Transverse colon (tissue), 4 donors: ENCODE data around the gene CCDC38.

Experiments
- EP300 ChIP-seq: sonication (generic); formaldehyde crosslinking; IDR thresholded peaks from one replicate; pipeline ENCODE4 v1.6.1; 2017; ENCODE audit warnings: antibody characterized with exemption, low read depth
- POLR2A ChIP-seq: fragments of 450-650 bp; IDR thresholded peaks from one replicate; pipeline ENCODE4 v1.6.1; 2016; ENCODE audit warnings: antibody characterized with exemption, mild to moderate bottlenecking, moderate library complexity
- POLR2AphosphoS5 ChIP-seq, 3 donors: sonication (generic); formaldehyde crosslinking; IDR thresholded peaks; one replicate each; pipeline ENCODE4 v1.6.1; 2016; ENCODE audit warnings: antibody characterized with exemption in 3 of 3
- TF ChIP-seq, protein P1 (sequence below), 5 experiments: fragments of 200-600 bp in 3 of 5; fragments of 450-650 bp in 2 of 5; sonication (generic) in 3 of 5; IDR thresholded peaks; 1 replicate in 2 of 5; 2 replicates in 3 of 5; pipeline ENCODE4 v1.5.1; 2016 to 2017; ENCODE audit warnings: antibody characterized with exemption in 5 of 5, inconsistent platforms in 3 of 5, mild to moderate bottlenecking in 2 of 5, moderate library complexity in 1 of 5

DNA sequence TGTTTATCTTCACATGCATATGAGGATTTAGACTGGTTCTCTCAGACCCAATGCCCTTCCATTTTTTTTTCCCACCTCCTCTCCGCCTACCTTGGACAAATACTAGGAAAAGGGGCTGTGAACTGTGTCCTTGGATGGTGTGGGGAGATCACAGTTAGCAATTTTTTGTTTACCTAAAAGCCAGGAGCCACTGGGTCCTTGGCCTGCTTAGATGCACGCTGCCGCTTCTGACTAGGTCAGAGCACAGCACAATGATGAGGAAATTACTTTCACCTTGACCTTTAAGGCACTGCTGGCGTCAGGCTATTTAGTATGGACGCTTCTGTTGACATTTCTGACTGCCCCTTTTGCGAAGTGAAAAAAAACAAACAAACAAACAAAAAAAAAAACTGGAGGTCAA lies 1.9 kb downstream of the CCDC38 start:
- TF ChIP-seq POLR2A: no peak
- no peak for TF ChIP-seq POLR2AphosphoS5 (IDR thresholded peaks at IDR 0.05)
- TF ChIP-seq, protein P1, sequence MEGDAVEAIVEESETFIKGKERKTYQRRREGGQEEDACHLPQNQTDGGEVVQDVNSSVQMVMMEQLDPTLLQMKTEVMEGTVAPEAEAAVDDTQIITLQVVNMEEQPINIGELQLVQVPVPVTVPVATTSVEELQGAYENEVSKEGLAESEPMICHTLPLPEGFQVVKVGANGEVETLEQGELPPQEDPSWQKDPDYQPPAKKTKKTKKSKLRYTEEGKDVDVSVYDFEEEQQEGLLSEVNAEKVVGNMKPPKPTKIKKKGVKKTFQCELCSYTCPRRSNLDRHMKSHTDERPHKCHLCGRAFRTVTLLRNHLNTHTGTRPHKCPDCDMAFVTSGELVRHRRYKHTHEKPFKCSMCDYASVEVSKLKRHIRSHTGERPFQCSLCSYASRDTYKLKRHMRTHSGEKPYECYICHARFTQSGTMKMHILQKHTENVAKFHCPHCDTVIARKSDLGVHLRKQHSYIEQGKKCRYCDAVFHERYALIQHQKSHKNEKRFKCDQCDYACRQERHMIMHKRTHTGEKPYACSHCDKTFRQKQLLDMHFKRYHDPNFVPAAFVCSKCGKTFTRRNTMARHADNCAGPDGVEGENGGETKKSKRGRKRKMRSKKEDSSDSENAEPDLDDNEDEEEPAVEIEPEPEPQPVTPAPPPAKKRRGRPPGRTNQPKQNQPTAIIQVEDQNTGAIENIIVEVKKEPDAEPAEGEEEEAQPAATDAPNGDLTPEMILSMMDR (IDR thresholded peaks at IDR 0.05): no peak
- TF ChIP-seq EP300: no peak
